ENCODE data around the gene GRIP2. TPM values are rescaled to one million over a fixed set of nuclear protein-coding genes. Genes with fewer than 3 reads are reported as not detected.
A peak's percentile ranks its signal among the peaks of the same experiment; 100 is the strongest.

Gene GRIP2
- total RNA-seq, 1 donor from 2014 or later = not detected

GRCh38 chr3:14475621-14476020, 64.5 kb downstream of the GRIP2 start:
- Mint-ChIP-seq H3K36me3 (ENCODE audit: low read depth) (peaks cover 25% of the 10 kb centered on the region), H3K4me3 (no peak overlapping the region), H3K27me3 (ENCODE audit: insufficient read depth) (no peaks in the 10 kb centered on the region), H3K9me3 (no peaks in the 10 kb centered on the region), H3K4me1 (ENCODE audit: low read depth) (no peaks in the 10 kb centered on the region), H3K27ac (no peak overlapping the region)
- no peak for DNase-seq (ENCODE audit: low spot score)
- intact Hi-C loops (cut with micrococcal nuclease) = no loop called here

GRCh38 chr3:14474363-14475081, 65.6 kb downstream of the GRIP2 start:
- no peak overlapping the region for H3K27ac Mint-ChIP-seq
- H3K4me3 Mint-ChIP-seq = no peak overlapping the region
- DNase-seq (ENCODE audit: low spot score) = no peak
- H3K27me3 Mint-ChIP-seq (ENCODE audit: insufficient read depth) = no peaks in the 10 kb centered on the region
- peaks cover 25% of the 10 kb centered on the region for H3K36me3 Mint-ChIP-seq (ENCODE audit: low read depth)
- H3K9me3 Mint-ChIP-seq = no peaks in the 10 kb centered on the region
- intact Hi-C loops (cut with micrococcal nuclease) = no loop called here
- no peaks in the 10 kb centered on the region for H3K4me1 Mint-ChIP-seq (ENCODE audit: low read depth)

- H3K27me3 Mint-ChIP-seq (ENCODE audit: insufficient read depth) = no peaks in the 10 kb centered on the region
- peak overlapping the region; percentile 37 for H3K27ac Mint-ChIP-seq
- H3K36me3 Mint-ChIP-seq (ENCODE audit: low read depth) = peaks cover 19% of the 10 kb centered on the region
These were observed 66.7 kb downstream of the GRIP2 start for GRCh38 chr3:14473411-14473891.

DNA sequence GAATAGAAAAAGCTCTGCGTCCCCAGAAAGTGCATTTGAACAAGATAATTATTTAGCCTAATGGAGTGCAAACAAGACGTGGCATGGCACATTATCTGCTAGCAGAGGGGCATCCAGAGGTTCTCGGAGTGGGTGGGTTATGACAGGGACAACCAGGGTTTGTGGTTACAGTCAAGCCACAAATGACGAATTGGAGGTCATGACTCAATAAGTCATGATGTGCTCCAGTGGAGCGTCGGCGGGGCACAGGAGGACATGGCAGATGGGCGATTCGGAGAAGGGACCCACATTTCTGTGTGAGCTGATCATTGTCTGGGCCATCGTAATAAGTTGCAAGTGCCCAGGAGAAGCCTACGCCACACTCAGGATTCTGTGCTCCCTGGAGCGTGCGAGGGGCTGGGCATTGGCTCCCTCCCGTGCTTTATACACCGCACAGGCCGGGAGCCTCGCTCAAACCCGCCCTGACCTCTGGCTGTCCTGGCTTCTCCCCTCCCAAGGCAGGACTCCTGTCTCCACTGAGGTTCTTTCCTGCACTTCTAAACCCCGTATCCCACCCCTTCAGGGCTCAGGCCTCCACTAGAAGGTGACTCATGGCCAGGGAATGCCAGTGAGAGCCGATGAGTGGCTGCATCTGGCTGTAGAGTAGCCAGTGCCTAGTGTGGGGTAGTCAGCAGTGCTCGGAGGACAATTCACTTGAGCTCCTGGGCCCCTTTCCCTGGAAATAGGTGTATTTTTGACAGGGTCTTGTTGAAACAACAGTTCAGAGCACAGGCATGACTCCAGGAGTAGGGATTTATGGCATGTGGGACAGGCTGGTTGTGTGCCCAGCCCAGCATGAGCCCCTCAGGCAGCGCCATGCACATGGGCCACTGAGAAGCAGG, 67.4 kb downstream of the GRIP2 start:
- no peak overlapping the region for H3K27ac Mint-ChIP-seq
- no peak for DNase-seq (ENCODE audit: low spot score)

More at GRCh38 chr3:14473411-14473891, 66.7 kb downstream of the GRIP2 start:
- no peak overlapping the region for H3K4me3 Mint-ChIP-seq
- H3K9me3 Mint-ChIP-seq = no peaks in the 10 kb centered on the region
- H3K4me1 Mint-ChIP-seq (ENCODE audit: low read depth) = no peaks in the 10 kb centered on the region
- no peak for DNase-seq (ENCODE audit: low spot score)
- intact Hi-C loops (cut with micrococcal nuclease) = no loop called here

DNA sequence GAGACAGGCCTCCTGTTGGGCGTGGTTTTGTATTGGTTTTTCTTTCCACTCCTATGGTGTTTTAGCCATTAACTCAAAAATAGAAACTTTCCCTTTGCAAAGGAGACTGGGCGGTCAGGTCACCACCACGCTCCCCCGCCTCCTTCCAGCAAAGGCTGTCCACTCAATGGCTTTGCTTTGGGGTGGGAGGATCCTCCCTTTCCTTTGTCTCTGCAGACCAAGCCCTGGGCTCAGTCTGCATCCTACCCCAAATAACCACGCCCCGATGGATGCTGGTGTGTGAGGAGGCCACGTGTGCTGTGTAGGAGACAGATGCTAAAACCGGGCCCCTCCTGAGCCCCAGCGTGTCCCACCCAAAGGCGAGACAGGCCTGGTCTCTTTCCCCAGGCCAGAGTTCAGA, 68.5 kb downstream of the GRIP2 start:
- no peaks in the 10 kb centered on the region for H3K9me3 Mint-ChIP-seq
- H3K36me3 Mint-ChIP-seq (ENCODE audit: low read depth) = peaks cover 17% of the 10 kb centered on the region
- intact Hi-C loops (cut with micrococcal nuclease) = no loop called here
- no peak overlapping the region for H3K27ac Mint-ChIP-seq
- no peaks in the 10 kb centered on the region for H3K4me1 Mint-ChIP-seq (ENCODE audit: low read depth)
- DNase-seq (ENCODE audit: low spot score) = no peak
- no peak overlapping the region for H3K4me3 Mint-ChIP-seq
- H3K27me3 Mint-ChIP-seq (ENCODE audit: insufficient read depth) = no peaks in the 10 kb centered on the region

More for the DNA sequence above, 67.4 kb downstream of the GRIP2 start:
- no peak overlapping the region for H3K4me3 Mint-ChIP-seq
- no peaks in the 10 kb centered on the region for H3K9me3 Mint-ChIP-seq
- no peaks in the 10 kb centered on the region for H3K27me3 Mint-ChIP-seq (ENCODE audit: insufficient read depth)
- H3K36me3 Mint-ChIP-seq (ENCODE audit: low read depth) = peaks cover 19% of the 10 kb centered on the region
- no peaks in the 10 kb centered on the region for H3K4me1 Mint-ChIP-seq (ENCODE audit: low read depth)
- intact Hi-C loops (cut with micrococcal nuclease) = no loop called here

GRCh38 chr3:14471016-14471415, 69.1 kb downstream of the GRIP2 start:
- Mint-ChIP-seq H3K36me3 (ENCODE audit: low read depth) (peaks cover 17% of the 10 kb centered on the region), H3K27ac (no peak overlapping the region), H3K4me1 (ENCODE audit: low read depth) (no peaks in the 10 kb centered on the region), H3K27me3 (ENCODE audit: insufficient read depth) (no peaks in the 10 kb centered on the region), H3K9me3 (no peaks in the 10 kb centered on the region), H3K4me3 (no peak overlapping the region)
- DNase-seq (ENCODE audit: low spot score) = no peak
- intact Hi-C loops (cut with micrococcal nuclease) = no loop called here

- Mint-ChIP-seq H3K4me1 (ENCODE audit: low read depth) (no peaks in the 10 kb centered on the region), H3K4me3 (no peak overlapping the region), H3K36me3 (ENCODE audit: low read depth) (peaks cover 17% of the 10 kb centered on the region), H3K9me3 (no peaks in the 10 kb centered on the region), H3K27me3 (ENCODE audit: insufficient read depth) (no peaks in the 10 kb centered on the region), H3K27ac (no peak overlapping the region)
- no peak for DNase-seq (ENCODE audit: low spot score)
- intact Hi-C loops (cut with micrococcal nuclease) = no loop called here
These were observed 69.7 kb downstream of the GRIP2 start for GRCh38 chr3:14470461-14470860.

- H3K4me3 Mint-ChIP-seq = no peak overlapping the region
- intact Hi-C loops (cut with micrococcal nuclease) = loop anchor here (1.0 to 2.0 kb wide), 4 partner anchors 66 to 572 kb away; partner anchors contain the start of gene SLC6A6
- DNase-seq (ENCODE audit: low spot score) = no peak
- no peak overlapping the region for H3K27ac Mint-ChIP-seq
- H3K36me3 Mint-ChIP-seq (ENCODE audit: low read depth) = peaks cover 12% of the 10 kb centered on the region
- no peaks in the 10 kb centered on the region for H3K9me3 Mint-ChIP-seq
- no peaks in the 10 kb centered on the region for H3K27me3 Mint-ChIP-seq (ENCODE audit: insufficient read depth)
- no peaks in the 10 kb centered on the region for H3K4me1 Mint-ChIP-seq (ENCODE audit: low read depth)
These were observed 71.5 kb downstream of the GRIP2 start for GRCh38 chr3:14468621-14468981.

DNA sequence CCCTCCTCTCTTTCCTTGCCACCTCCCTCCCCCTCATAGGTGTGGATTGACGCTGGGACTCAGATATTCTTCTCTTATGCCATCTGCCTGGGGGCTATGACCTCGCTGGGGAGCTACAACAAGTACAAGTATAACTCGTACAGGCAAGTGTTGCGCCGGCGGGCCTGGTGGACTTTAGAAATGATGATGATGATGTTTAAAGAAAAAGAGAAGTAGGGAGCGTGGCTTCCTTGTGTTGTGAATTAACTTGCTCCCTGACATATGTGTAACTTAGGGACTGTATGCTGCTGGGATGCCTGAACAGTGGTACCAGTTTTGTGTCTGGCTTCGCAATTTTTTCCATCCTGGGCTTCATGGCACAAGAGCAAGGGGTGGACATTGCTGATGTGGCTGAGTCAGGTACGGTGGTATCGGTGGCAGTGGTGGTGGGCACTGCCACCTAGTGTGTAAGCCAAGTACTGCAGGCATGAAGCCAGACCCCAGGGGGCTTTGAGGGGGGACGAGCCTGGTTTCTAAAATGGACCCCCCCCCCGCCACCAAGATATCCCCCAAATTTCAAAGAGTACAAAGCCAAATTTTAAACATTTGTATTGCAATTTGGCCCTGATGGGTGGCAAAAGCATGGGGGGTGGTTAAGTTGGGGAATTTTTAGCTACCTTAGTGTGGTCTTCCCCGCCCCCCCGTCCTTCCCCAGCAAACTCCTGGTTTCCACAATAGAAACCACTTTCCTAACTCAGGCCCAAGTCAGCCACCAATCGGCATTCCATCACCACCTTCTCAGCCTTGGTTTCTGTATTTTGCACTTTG, 72.1 kb downstream of the GRIP2 start:
- no peaks in the 10 kb centered on the region for H3K27me3 Mint-ChIP-seq (ENCODE audit: insufficient read depth)
- no peak overlapping the region for H3K4me3 Mint-ChIP-seq
- peaks cover under 1% of the 10 kb centered on the region for H3K4me1 Mint-ChIP-seq (ENCODE audit: low read depth)
- DNase-seq (ENCODE audit: low spot score) = peak; percentile 23
- H3K9me3 Mint-ChIP-seq = no peaks in the 10 kb centered on the region
- peak overlapping the region; percentile 63 for H3K27ac Mint-ChIP-seq
- peaks cover 8% of the 10 kb centered on the region for H3K36me3 Mint-ChIP-seq (ENCODE audit: low read depth)
- intact Hi-C loops (cut with micrococcal nuclease) = loop anchor here (1.0 to 2.0 kb wide), 4 partner anchors 66 to 571 kb away; partner anchors contain the start of gene SLC6A6

GRCh38 chr3:14466179-14466903, 73.8 kb downstream of the GRIP2 start:
- DNase-seq (ENCODE audit: low spot score) = no peak
- Mint-ChIP-seq H3K4me3 (no peak overlapping the region), H3K27ac (no peak overlapping the region), H3K27me3 (ENCODE audit: insufficient read depth) (no peaks in the 10 kb centered on the region), H3K9me3 (no peaks in the 10 kb centered on the region), H3K4me1 (ENCODE audit: low read depth) (peaks cover 16% of the 10 kb centered on the region), H3K36me3 (ENCODE audit: low read depth) (peaks cover 15% of the 10 kb centered on the region)
- intact Hi-C loops (cut with micrococcal nuclease) = no loop called here

DNA sequence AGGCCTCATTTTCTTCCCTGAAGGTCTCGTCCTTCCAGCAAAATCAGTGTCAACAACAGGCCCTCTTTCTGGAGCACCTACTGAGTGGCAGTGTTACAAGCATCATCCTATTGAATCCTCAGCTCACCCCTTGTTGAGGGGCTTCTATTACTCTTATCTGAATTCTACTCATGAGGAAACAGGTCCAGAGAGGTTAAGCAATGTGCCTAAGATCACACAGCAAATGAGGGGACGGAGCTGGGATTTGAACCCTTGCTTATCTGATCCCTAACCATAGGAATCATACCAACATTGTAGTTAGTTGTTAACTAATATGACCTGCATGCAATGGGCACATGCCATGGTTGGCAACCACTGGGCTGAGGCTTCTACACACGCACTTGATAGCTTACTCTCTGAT, 74.7 kb downstream of the GRIP2 start:
- intact Hi-C loops (cut with micrococcal nuclease) = no loop called here
- Mint-ChIP-seq H3K9me3 (no peaks in the 10 kb centered on the region), H3K4me1 (ENCODE audit: low read depth) (peaks cover 22% of the 10 kb centered on the region), H3K27me3 (ENCODE audit: insufficient read depth) (no peaks in the 10 kb centered on the region), H3K36me3 (ENCODE audit: low read depth) (peaks cover 12% of the 10 kb centered on the region), H3K27ac (no peak overlapping the region), H3K4me3 (no peak overlapping the region)
- DNase-seq (ENCODE audit: low spot score) = no peak

DNA sequence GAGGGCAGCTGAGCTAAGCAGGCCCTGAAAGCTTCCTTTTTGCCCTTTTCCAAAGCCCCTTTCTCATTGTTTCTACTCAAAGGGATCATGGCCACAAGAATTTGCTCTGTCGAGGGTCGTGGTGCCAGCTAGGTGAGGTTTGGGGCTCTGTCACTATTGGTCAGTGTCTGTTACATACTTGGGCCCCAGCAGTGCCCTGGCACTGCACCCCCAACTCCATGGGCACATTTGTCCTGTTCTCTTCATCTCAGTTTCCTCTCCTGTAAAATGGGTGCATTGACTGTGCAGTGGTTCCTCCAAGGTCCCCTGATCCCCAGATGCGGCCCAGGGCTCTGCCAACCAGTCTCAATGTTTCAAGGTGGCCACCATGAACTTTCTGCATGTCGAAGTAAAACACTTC, 75.6 kb downstream of the GRIP2 start:
- Mint-ChIP-seq H3K9me3 (no peaks in the 10 kb centered on the region), H3K36me3 (ENCODE audit: low read depth) (peaks cover 18% of the 10 kb centered on the region), H3K4me1 (ENCODE audit: low read depth) (peaks cover 28% of the 10 kb centered on the region), H3K27me3 (ENCODE audit: insufficient read depth) (no peaks in the 10 kb centered on the region), H3K4me3 (no peak overlapping the region), H3K27ac (no peak overlapping the region)
- intact Hi-C loops (cut with micrococcal nuclease) = no loop called here
- no peak for DNase-seq (ENCODE audit: low spot score)
